GM23338 (cell line): ENCODE measurements around the gene HOXD9. TPM values are rescaled to one million over a fixed set of nuclear protein-coding genes. Genes with fewer than 3 reads are reported as not detected.

Source experiments
- ATAC-seq: fragments of 200-7000 bp; cut with Tn5 transposase; 3 replicates; pipeline ENCODE4 v1.9.1; 2020
- DNase-seq: peaks from one replicate; pipeline ENCODE4 v3.0.0-alpha.2; 2015; ENCODE audit warnings: low spot score
- H2AFZ ChIP-seq: fragments of 200-600 bp; sonication (generic); 2 replicates; pipeline ENCODE4 v1.8.0; 2016; ENCODE audit warnings: antibody characterized with exemption, mild to moderate bottlenecking, moderate library complexity
- H3F3A ChIP-seq: fragments of 200-600 bp; sonication (generic); replicated peaks from 2 replicates; pipeline ENCODE4 v1.8.0; 2017; ENCODE audit warnings: antibody characterized with exemption, mixed run types, low read depth
- H3K27ac ChIP-seq: fragments of 200-600 bp; sonication (generic); 2 replicates; pipeline ENCODE4 v1.6.1; 2016; ENCODE audit warnings: low read depth
- H3K27me3 ChIP-seq: fragments of 200-600 bp; sonication (generic); 2 replicates; pipeline ENCODE4 v1.8.0; 2016; ENCODE audit warnings: mild to moderate bottlenecking, mixed run types, moderate library complexity; ENCODE audit not compliant: insufficient read depth
- H3K36me3 ChIP-seq: fragments of 200-600 bp; sonication (generic); 2 replicates; pipeline ENCODE4 v1.8.0; 2016; ENCODE audit warnings: mild to moderate bottlenecking; ENCODE audit not compliant: insufficient read depth
- H3K4me1 ChIP-seq: fragments of 200-600 bp; sonication (generic); 2 replicates; pipeline ENCODE4 v1.8.0; 2016; ENCODE audit warnings: mild to moderate bottlenecking, moderate library complexity; ENCODE audit not compliant: insufficient read depth
- H3K4me2 ChIP-seq: fragments of 200-600 bp; sonication (generic); 2 replicates; pipeline ENCODE4 v1.7.1; 2017; ENCODE audit warnings: mixed run types
- H3K4me3 ChIP-seq: fragments of 200-600 bp; sonication (generic); 2 replicates; pipeline ENCODE4 v1.6.1; 2016; ENCODE audit warnings: mixed run types
- H3K79me2 ChIP-seq: fragments of 200-600 bp; sonication (generic); replicated peaks from 2 replicates; pipeline ENCODE4 v1.8.0; 2017; ENCODE audit warnings: mild to moderate bottlenecking; ENCODE audit not compliant: insufficient read depth
- H3K9me2 ChIP-seq: fragments of 200-600 bp; sonication (generic); 2 replicates; pipeline ENCODE4 v1.8.0; 2017; ENCODE audit not compliant: insufficient read depth
- H4K20me1 ChIP-seq: fragments of 200-600 bp; sonication (generic); replicated peaks from 2 replicates; pipeline ENCODE4 v1.8.0; 2017; ENCODE audit warnings: mild to moderate bottlenecking; ENCODE audit not compliant: insufficient read depth
- H3K27ac Mint-ChIP-seq: 2 replicates; pipeline ENCODE4 v1.8.0; 2020; ENCODE audit warnings: inconsistent platforms, mild to moderate bottlenecking, moderate library complexity, mixed read lengths
- H3K27me3 Mint-ChIP-seq: 3 replicates; pipeline ENCODE4 v1.8.0; 2022; ENCODE audit warnings: low read depth, mild to moderate bottlenecking, moderate library complexity, mixed read lengths, inconsistent platforms; ENCODE audit not compliant: insufficient read depth, poor library complexity
- H3K36me3 Mint-ChIP-seq: 3 replicates; pipeline ENCODE4 v1.8.0; 2021; ENCODE audit warnings: low read depth, mild to moderate bottlenecking, inconsistent platforms, moderate library complexity, mixed read lengths
- H3K4me1 Mint-ChIP-seq: 3 replicates; pipeline ENCODE4 v1.8.0; 2020; ENCODE audit warnings: mild to moderate bottlenecking, inconsistent platforms, mixed read lengths
- H3K4me3 Mint-ChIP-seq: 3 replicates; pipeline ENCODE4 v1.8.0; 2021; ENCODE audit warnings: moderate library complexity, mild to moderate bottlenecking, inconsistent platforms, mixed read lengths
- H3K9me3 Mint-ChIP-seq: 3 replicates; pipeline ENCODE4 v1.8.0; 2020; ENCODE audit warnings: moderate library complexity, mild to moderate bottlenecking, inconsistent platforms, mixed read lengths
- EZH2 ChIP-seq: fragments of 200-600 bp; sonication (generic); IDR thresholded peaks from one replicate; pipeline ENCODE4 v1.8.0; 2017; ENCODE audit warnings: antibody characterized with exemption, mild to moderate bottlenecking, low read depth; ENCODE audit not compliant: unreplicated experiment
- NANOG ChIP-seq: IDR thresholded peaks from 2 replicates; pipeline ENCODE4 v1.6.1; 2016; ENCODE audit warnings: antibody characterized with exemption, borderline replicate concordance
- POLR2AphosphoS5 ChIP-seq: IDR thresholded peaks from 2 replicates; pipeline ENCODE4 v1.6.1; 2016; ENCODE audit warnings: antibody characterized with exemption, low read depth
- STAT1 ChIP-seq: IDR thresholded peaks from one replicate; pipeline ENCODE4 v1.6.1; 2016; ENCODE audit warnings: antibody characterized with exemption; ENCODE audit not compliant: unreplicated experiment
- polyA plus RNA-seq: library from polyadenylated mRNA; unstranded; fragments of >200 nt; fragmentation: Nextera tagmentation; extraction: Ambion mirVana; gene quantifications from 2 replicates; pipeline ENCODE4 v1.2.1, GENCODE V29; 2016
- total RNA-seq: library from RNA; depleted of rRNA; stranded (reverse); fragments of >200 nt; shearing (Covaris generic); gene quantifications from 2 replicates; pipeline ENCODE4 v1.2.3, GENCODE V29; 2014
- TF ChIP-seq, protein P1 (sequence below), 2 experiments: fragments of 200-600 bp in 1 of 2; sonication (generic) in 1 of 2; conservative IDR thresholded peaks; 2 replicates each; pipeline versions ENCODE4 v1.5.1 to v1.6.1; 2016 to 2017; ENCODE audit warnings: antibody characterized with exemption in 2 of 2, low read depth in 2 of 2, mild to moderate bottlenecking in 2 of 2, moderate library complexity in 1 of 2

HOXD9 gene
- total and polyA plus RNA-seq, 2 experiments from 2014 or later, result not detected

DNA sequence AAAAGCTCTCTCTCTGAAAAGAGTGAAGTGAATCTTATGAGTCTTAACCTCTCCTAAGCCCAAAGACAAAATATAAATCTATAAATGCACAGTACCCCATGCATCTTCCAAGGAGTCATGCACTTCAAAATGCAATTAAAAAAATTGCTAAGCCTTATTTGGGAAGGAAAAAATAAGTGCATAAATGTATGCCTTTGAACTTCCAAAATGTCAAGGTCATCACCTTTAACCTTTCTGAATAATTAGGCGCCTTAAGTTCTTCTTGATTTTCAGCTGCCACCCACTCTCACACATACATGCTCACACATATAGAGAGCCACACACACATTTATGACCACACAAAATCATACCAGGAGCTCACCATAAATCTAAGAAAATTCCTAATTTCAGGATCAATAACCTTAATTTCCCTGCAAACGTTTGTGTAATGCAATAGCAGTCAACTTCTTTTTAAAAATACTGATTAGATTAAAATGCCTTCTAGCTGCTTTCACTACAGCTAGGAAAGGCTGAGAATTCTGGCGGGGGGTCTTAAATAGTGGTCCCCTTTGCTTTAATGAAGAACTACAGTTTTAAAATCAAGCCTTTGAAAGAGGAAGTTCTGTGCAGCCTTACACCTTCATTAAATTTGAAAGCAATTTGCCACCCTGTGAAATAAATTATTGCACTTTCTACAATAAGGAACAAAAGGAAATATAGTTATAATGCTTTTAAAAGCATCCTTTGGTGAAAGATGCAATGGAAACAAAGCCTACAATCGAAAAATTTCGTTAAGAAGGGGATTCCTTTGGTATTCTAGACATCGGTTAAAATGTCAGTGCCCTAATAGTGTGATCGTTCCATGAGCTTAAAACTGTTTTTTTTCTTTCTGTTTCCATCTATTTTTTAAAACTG lies 11.9 kb upstream of the HOXD9 start:
- peaks cover 99% of the 10 kb centered on the region for H3K27me3 ChIP-seq
- H4K20me1 ChIP-seq, result peaks cover 31% of the 10 kb centered on the region
- peak; percentile 65 for TF ChIP-seq EZH2
- TF ChIP-seq STAT1, result no peak
- no peak for TF ChIP-seq POLR2AphosphoS5
- no peak for TF ChIP-seq NANOG
- H3K4me1 Mint-ChIP-seq, result peaks cover 20% of the 10 kb centered on the region
- H3K4me2 ChIP-seq, result no peak overlapping the region
- H3K27me3 Mint-ChIP-seq, result peaks cover 94% of the 10 kb centered on the region
- H3K36me3 ChIP-seq, result no peaks in the 10 kb centered on the region
- no peaks in the 10 kb centered on the region for H3K79me2 ChIP-seq
- no peak overlapping the region for H2AFZ ChIP-seq
- H3K4me3 Mint-ChIP-seq, result no peak overlapping the region
- H3K27ac ChIP-seq, result no peak overlapping the region
- H3F3A ChIP-seq, result peaks cover 51% of the 10 kb centered on the region
- DNase-seq, result no peak
- no peaks in the 10 kb centered on the region for H3K9me2 ChIP-seq
- H3K27ac Mint-ChIP-seq, result no peak overlapping the region
- peaks cover 37% of the 10 kb centered on the region for H3K4me1 ChIP-seq
- no peak for ATAC-seq
- H3K36me3 Mint-ChIP-seq, result no peaks in the 10 kb centered on the region; the same call in 2 of the 3 replicates
- H3K9me3 Mint-ChIP-seq, result peaks cover 3% of the 10 kb centered on the region
- no peak overlapping the region for H3K4me3 ChIP-seq

DNA sequence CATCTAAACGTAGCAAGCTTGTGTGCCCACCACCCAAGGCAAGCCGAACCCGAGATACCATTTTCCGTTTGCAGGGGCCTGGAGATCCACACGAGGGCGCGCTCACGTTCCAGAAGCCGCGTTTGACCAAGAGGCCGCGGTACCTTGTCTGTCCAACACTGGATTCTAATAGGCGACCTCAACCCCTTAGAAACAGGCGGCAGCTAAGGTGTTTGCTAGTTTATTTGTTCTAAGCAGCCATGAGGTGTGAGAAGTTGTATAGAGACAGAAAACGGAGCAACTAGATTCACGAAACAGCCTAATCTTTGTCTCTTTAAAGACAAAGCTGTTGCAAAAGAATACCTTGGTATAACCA lies 11.2 kb upstream of the HOXD9 start:
- Mint-ChIP-seq H3K4me3 (no peak overlapping the region), H3K27ac (no peak overlapping the region)

More for the DNA sequence above, 11.2 kb upstream of the HOXD9 start:
- Histone ChIP-seq H3K4me2 (no peak overlapping the region), H4K20me1 (peaks cover 31% of the 10 kb centered on the region), H3K27ac (no peak overlapping the region), H3F3A (peaks cover 49% of the 10 kb centered on the region), H3K9me2 (no peaks in the 10 kb centered on the region), H3K79me2 (no peaks in the 10 kb centered on the region), H3K4me1 (peaks cover 38% of the 10 kb centered on the region), H3K36me3 (no peaks in the 10 kb centered on the region), H2AFZ (no peak overlapping the region), H3K4me3 (no peak overlapping the region), H3K27me3 (peaks cover 99% of the 10 kb centered on the region)
- Mint-ChIP-seq H3K9me3 (peaks cover 3% of the 10 kb centered on the region), H3K36me3 (no peaks in the 10 kb centered on the region; the same call in 2 of the 3 replicates), H3K27me3 (peaks cover 94% of the 10 kb centered on the region), H3K4me1 (peaks cover 17% of the 10 kb centered on the region)
- TF ChIP-seq POLR2AphosphoS5, result no peak
- TF ChIP-seq, protein P1, sequence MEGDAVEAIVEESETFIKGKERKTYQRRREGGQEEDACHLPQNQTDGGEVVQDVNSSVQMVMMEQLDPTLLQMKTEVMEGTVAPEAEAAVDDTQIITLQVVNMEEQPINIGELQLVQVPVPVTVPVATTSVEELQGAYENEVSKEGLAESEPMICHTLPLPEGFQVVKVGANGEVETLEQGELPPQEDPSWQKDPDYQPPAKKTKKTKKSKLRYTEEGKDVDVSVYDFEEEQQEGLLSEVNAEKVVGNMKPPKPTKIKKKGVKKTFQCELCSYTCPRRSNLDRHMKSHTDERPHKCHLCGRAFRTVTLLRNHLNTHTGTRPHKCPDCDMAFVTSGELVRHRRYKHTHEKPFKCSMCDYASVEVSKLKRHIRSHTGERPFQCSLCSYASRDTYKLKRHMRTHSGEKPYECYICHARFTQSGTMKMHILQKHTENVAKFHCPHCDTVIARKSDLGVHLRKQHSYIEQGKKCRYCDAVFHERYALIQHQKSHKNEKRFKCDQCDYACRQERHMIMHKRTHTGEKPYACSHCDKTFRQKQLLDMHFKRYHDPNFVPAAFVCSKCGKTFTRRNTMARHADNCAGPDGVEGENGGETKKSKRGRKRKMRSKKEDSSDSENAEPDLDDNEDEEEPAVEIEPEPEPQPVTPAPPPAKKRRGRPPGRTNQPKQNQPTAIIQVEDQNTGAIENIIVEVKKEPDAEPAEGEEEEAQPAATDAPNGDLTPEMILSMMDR (conservative IDR thresholded peaks at IDR 0.05; ENCODE audit: low read depth in 2 of 2), result peak; percentile 79 to 88
- peak; percentile 79 for TF ChIP-seq EZH2
- DNase-seq (peak; percentile 94), ATAC-seq (peak; percentile 9)
